ENCODE results near the gene PTPN6.

- TF ChIP-seq CTCF (conservative IDR thresholded peaks at IDR 0.05; ENCODE audit: low read depth, low read length) = peak; percentile 76
- no peak for TF ChIP-seq EZH2 (IDR thresholded peaks at IDR 0.05; ENCODE audit: low read length, unreplicated experiment)
Measured at GRCh38 chr12:6937481-6938352, 13.4 kb upstream of the PTPN6 start.
